Epidermal melanocyte (primary cell): Measurements from ENCODE around the gene STAG2.

Source experiments
- DNase-seq: peaks from one replicate; pipeline ENCODE4 v3.0.0; 2011; ENCODE audit warnings: low spot score; ENCODE audit not compliant: insufficient read length

Gene STAG2

DNA sequence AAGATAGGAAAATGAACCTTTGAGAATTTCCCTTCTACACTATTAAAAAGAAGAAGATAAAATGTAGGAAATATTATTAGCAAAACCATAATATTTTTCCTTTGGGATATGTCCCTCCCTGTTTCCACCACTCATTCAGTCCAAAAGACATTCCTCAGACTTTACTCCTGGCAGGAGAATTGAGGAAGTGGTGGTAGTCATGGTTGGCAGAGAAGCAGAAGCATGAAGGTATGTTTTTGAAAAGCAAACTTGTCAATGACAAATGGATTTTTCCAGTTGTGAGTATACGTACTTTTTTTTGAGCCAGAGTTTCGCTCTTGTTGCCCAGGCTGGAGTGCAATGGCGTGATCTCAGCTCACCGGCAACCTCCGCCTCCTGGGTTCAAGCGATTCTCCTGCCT lies 13.7 kb downstream of the STAG2 start:
- no peak for DNase-seq

- DNase-seq, result no peak
Measured at GRCh38 chrX:123976706-123977316, 15.3 kb downstream of the STAG2 start.

DNA sequence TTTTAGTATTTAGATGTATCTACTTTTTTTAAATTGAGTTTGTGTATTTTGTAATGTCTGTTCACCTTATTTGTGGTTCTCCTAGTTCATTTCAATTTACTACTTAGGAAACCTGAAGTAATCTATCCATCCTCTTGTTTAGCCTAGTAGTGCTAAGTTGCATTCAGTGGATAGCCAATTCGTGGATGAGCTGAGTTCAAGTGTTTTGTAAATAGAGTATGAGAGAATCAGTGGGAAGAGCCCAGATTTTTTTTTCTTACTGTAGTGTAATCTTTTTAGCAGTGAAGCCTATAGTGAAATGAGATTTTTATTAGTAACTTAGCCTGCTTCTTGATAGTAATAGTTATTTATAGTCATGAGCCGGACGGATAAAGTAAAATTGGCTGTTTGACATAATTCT lies 21.7 kb downstream of the STAG2 start:
- DNase-seq, result no peak

DNA sequence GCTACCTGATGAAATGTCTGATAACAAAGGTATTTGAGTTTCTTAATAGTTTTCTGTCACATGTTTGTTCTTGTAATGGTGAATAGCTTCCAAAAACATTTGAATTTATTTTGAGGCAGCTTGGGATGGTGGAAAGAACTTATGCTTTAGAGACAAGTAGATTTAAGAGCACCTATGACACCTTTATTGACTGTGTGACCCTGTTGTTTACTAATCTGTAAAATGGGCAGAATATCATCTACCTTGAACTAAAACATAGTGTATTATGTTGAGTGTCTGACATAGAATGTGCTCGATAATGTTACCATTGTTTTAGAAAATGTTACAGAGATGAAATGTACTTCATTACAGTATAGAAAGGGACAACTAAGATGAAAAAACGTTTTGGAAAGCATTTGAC lies 24.9 kb downstream of the STAG2 start:
- DNase-seq, result no peak

- DNase-seq, result no peak
Measured at GRCh38 chrX:123988423-123989111, 27.1 kb downstream of the STAG2 start.

GRCh38 chrX:123989235-123989634 lies 27.7 kb downstream of the STAG2 start:
- DNase-seq, result no peak

GRCh38 chrX:123990169-123990568 lies 28.7 kb downstream of the STAG2 start:
- DNase-seq, result no peak

- no peak for DNase-seq
Measured at GRCh38 chrX:123990602-123991001, 29.1 kb downstream of the STAG2 start.

GRCh38 chrX:123993326-123993725 lies 31.8 kb downstream of the STAG2 start:
- no peak for DNase-seq

- DNase-seq, result no peak
Measured at GRCh38 chrX:123993904-123994635, 32.6 kb downstream of the STAG2 start.

DNA sequence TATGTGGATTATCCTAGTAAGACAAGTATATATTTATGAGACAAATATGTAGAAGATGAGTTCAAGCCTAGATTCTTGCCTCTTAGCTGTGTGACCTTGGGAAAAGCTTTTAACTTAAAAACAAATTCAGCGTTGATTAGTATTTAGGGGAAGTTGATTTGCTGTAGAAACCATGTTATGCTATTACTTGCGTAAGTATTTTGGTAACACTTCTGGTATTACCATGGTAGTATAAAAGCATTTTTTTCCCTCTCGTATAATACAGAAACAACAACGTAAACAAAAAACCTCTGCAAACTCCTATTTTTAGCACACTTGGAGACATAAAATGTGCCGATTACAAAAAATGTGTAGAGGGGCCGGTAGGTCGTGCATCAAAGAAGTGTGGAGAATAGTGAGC lies 33.2 kb downstream of the STAG2 start:
- DNase-seq, result no peak

DNA sequence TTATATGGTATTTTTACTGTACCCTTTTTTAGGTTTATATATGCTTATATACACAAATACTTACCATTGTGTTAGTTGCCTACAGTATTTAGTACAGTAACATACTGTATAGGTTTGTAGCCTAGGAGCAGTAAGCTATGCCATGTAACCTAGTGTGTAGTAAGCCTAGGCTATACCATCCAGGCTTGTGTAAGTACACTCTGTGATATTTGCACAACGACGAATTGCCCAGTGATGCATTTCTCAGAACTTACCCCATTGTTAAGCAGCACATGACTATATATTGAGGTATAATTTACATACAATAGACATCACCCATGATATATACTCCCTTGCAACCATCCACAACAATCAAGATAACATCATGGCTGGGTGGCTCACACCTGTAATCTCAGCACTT lies 40.1 kb downstream of the STAG2 start:
- DNase-seq, result no peak

DNA sequence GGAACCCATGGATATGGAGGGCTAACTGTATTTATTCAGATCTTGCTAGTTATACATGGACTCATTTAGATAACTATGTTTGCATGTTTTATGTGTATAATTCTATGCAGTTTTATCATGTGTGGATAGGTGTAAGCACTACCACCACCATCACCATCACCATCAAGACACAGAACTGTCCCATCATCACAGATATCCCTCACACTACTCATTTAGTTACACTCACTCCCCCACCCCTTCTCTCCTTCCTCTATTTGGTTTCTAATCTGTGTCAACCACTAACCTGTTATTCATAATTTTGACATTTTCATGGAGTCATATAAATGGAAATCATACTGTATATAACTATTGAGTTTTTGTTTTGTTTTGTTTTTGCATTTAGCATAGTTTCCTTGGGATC lies 43.7 kb downstream of the STAG2 start:
- DNase-seq, result no peak

- DNase-seq, result no peak
Measured at GRCh38 chrX:124010157-124010556, 48.7 kb downstream of the STAG2 start.

GRCh38 chrX:124010566-124010965 lies 49.1 kb downstream of the STAG2 start:
- DNase-seq, result no peak

DNA sequence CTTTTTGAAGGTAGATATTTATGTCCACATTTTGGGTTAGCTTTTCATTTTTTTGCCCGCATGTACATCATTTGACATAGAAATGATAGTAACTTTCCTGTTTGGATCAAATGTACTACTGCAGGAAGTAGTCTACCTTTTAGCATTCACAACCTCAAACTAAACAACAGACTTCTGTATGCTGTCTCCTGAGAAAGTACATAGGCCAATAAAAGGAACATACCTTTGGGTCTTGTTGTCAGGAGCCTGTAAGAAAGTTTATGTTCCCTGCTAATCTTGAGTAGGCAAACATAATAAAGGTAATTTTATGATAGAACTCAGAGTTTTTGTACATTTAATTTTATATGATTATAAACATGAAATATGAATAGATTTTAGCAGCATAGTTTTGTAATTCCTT lies 54.2 kb downstream of the STAG2 start:
- DNase-seq, result no peak

DNA sequence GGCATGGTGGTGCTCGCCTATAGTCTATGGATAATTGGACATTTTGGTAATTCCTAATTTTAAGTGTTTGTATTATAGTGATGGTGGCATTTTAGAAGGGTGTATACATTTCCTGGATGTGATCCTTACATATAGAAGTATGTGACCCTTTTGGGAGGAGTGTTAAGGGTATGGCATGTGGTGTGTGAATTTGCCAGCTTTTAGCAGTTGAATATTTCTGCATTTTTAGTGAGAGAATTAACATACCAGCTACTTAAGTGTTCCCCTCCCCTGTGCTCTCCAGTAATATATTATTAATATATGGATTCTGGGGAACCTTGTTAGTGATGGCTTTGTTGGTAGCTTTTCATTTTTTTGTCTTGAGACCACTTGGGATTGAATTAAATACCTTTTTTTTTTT lies 55.3 kb downstream of the STAG2 start:
- DNase-seq, result no peak

DNA sequence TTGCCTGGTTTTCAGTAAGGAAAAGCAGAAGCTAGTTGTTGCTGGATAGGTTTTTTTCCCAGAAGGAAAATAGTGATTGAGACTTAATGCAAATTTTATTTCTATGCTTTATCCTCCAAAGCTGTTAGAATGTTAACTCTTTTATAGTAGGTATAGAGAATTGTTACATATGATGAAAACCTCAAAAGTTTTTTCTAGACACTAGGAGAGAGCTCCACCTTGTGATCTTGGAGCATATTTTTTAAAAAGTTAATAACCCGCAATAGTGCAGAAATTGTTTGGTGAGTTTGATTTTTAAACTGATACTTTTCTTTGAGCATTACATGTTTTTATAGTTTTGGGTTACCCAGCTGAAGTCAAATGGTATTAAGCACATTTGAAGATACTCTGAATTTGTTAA lies 56.5 kb downstream of the STAG2 start:
- no peak for DNase-seq

DNA sequence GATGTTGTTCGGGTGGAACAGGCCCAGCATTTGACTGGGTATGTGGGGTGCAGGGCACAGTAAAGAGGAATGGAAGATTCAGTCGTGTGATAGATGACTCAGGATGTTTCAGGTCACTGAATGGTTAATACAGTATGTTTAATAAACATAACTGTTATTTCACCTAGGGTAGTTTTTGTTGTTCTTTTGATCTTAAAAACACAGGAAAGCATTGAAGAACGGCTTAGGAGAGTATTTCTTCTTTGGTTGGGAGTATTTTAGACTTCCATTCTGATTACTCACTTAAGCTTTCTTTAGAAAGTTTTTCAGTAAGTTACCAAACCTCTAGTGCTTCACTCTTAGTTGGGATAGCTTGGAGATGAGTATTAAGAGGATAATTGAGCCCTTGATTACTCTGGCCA lies 62.3 kb downstream of the STAG2 start:
- no peak for DNase-seq

DNA sequence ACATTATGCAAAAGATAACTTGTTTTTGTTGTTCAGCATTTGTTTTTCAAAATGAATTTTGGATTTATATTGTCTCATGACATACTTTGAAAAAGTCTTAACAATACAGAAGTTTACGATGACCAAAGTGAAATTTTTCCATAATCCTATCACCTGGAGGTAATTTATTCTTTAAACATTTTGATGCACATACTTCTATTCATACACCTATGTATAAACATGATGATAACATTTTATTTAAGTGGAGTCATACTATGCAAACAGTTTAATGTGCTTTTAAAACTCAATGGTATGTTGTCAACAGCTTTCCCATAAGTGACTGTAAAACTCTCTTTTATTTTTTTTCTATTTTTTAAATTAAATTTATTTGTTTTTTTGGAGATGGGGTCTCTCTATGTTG lies 65.0 kb downstream of the STAG2 start:
- no peak for DNase-seq

DNA sequence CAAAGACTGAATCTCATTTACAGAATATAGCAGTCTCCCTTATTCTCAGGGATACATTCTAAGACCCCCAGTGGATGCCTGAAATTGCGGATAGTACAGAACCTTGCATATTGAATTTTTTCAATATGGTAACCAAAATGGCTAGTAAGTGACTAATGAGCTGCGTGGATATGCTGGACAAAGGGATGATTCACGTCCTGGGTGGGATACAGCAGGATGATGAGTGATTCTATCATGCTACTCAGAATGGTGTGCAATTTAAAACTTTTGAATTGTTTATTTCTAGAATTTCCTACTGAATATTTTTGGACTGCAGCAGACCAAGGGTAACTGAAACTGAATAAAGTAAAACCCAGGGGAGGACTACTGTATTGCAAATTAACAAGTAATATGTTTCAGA lies 66.7 kb downstream of the STAG2 start:
- DNase-seq, result no peak

GRCh38 chrX:124030520-124030919 lies 69.0 kb downstream of the STAG2 start:
- no peak for DNase-seq

- no peak for DNase-seq
Measured at GRCh38 chrX:124033821-124034220, 72.3 kb downstream of the STAG2 start.
